ENCODE results near the gene KIZ. TPM values are rescaled to one million over a fixed set of nuclear protein-coding genes. Genes with fewer than 3 reads are reported as not detected.

The KIZ gene
- total and polyA plus RNA-seq, 2 experiments from 2014 or later = 58.3 to 63.6 TPM

- no peak overlapping the region; the same call in 1 of the 2 replicates for H2AFZ ChIP-seq
- 0 out of 2 replicates have a peak, but pooled peaks cover 8% of the 10 kb centered on the region for H3K9me2 ChIP-seq (ENCODE audit: insufficient read depth)
- DNase-seq (ENCODE audit: low spot score) (no peak), ATAC-seq (no peak)
- TF ChIP-seq CREB1 (CRISPR knock-in tag; IDR thresholded peaks at IDR 0.05; ENCODE audit: low read depth) (no peak), CTCF (conservative IDR thresholded peaks at IDR 0.05; ENCODE audit: low read depth in 2 of 2) (peak in 1 of 2 experiments; percentile 15; a peak in 1 of 4 replicates)
- H3K27me3 ChIP-seq (ENCODE audit: insufficient read depth) = no peaks in the 10 kb centered on the region
- H3K27ac ChIP-seq (ENCODE audit: low read depth) = no peak overlapping the region
- no peaks in the 10 kb centered on the region for H3K36me3 ChIP-seq (ENCODE audit: insufficient read depth)
- no peak overlapping the region for H3K4me2 ChIP-seq
- H3K9me3 Mint-ChIP-seq = no peaks in the 10 kb centered on the region; the same call in 2 of the 3 replicates
- H4K20me1 ChIP-seq (replicated peaks; ENCODE audit: insufficient read depth) = no peaks in the 10 kb centered on the region
- H3K27me3 Mint-ChIP-seq (ENCODE audit: insufficient read depth, low read depth, poor library complexity) = no peaks in the 10 kb centered on the region
- no peak overlapping the region for H3K27ac Mint-ChIP-seq
- no peak overlapping the region for H3K4me3 ChIP-seq
- no peak overlapping the region for H3K4me3 Mint-ChIP-seq
- H3F3A ChIP-seq (replicated peaks; ENCODE audit: low read depth) = no peaks in the 10 kb centered on the region
- H3K4me1 ChIP-seq (ENCODE audit: insufficient read depth) = peaks cover 9% of the 10 kb centered on the region; the same call in 1 of the 2 replicates
- H3K4me1 Mint-ChIP-seq = peaks cover 15% of the 10 kb centered on the region
- no peaks in the 10 kb centered on the region for H3K79me2 ChIP-seq (replicated peaks; ENCODE audit: insufficient read depth)
- H3K36me3 Mint-ChIP-seq (ENCODE audit: low read depth) = no peaks in the 10 kb centered on the region
These were observed 42.0 kb upstream of the KIZ start for GRCh38 chr20:21083825-21084325.

GRCh38 chr20:21087862-21088540, 37.9 kb upstream of the KIZ start:
- Mint-ChIP-seq H3K27me3 (ENCODE audit: insufficient read depth, low read depth, poor library complexity) (no peaks in the 10 kb centered on the region), H3K36me3 (ENCODE audit: low read depth) (no peaks in the 10 kb centered on the region), H3K4me1 (peaks cover 48% of the 10 kb centered on the region), H3K4me3 (no peak overlapping the region), H3K27ac (no peak overlapping the region), H3K9me3 (no peaks in the 10 kb centered on the region; the same call in 2 of the 3 replicates)
- no peak overlapping the region for H3K4me3 ChIP-seq
- peak; percentile 30 for DNase-seq (ENCODE audit: low spot score)
- no peak for TF ChIP-seq CREB1 (CRISPR knock-in tag; IDR thresholded peaks at IDR 0.05; ENCODE audit: low read depth)
- no peak for TF ChIP-seq ZNF331 (CRISPR knock-in tag; IDR thresholded peaks at IDR 0.05; ENCODE audit: low read depth)
- no peak for TF ChIP-seq STAT1 (IDR thresholded peaks at IDR 0.05; ENCODE audit: unreplicated experiment)
- TF ChIP-seq ETS1 (IDR thresholded peaks at IDR 0.05) = no peak
- no peak for TF ChIP-seq EZH2 (IDR thresholded peaks at IDR 0.05; ENCODE audit: low read depth, unreplicated experiment)
- no peaks in the 10 kb centered on the region for H3K79me2 ChIP-seq (replicated peaks; ENCODE audit: insufficient read depth)
- no peak; the same call in 2 of the 3 replicates for ATAC-seq
- no peak overlapping the region for H3K27ac ChIP-seq (ENCODE audit: low read depth)
- H4K20me1 ChIP-seq (replicated peaks; ENCODE audit: insufficient read depth) = no peaks in the 10 kb centered on the region
- H3K36me3 ChIP-seq (ENCODE audit: insufficient read depth) = no peaks in the 10 kb centered on the region
- H3K4me1 ChIP-seq (ENCODE audit: insufficient read depth) = peaks cover 50% of the 10 kb centered on the region
- 0 out of 2 replicates have a peak, but pooled peaks cover 8% of the 10 kb centered on the region for H3K9me2 ChIP-seq (ENCODE audit: insufficient read depth)
- no peak overlapping the region for H2AFZ ChIP-seq
- H3K4me2 ChIP-seq = 0 out of 2 replicates have a peak overlapping the region, but pooled peaks have one; percentile 35
- no peaks in the 10 kb centered on the region for H3K27me3 ChIP-seq (ENCODE audit: insufficient read depth)
- H3F3A ChIP-seq (replicated peaks; ENCODE audit: low read depth) = no peaks in the 10 kb centered on the region

Data from GM23338 (cell line).